Trophoblast cell (in vitro differentiated cells and primary cell): ENCODE measurements around the gene TRIM40.

ENCODE experiments used
- DNase-seq, 2 donors: peaks; one replicate each; pipeline ENCODE4 v3.0.0-alpha.2; 2016
- H2AFZ ChIP-seq: 2 replicates; pipeline ENCODE4 v1.6.1; 2013; ENCODE audit warnings: low read length, moderate library complexity, mild to moderate bottlenecking; ENCODE audit not compliant: insufficient read depth, poor library complexity
- H2AK5ac ChIP-seq: 2 replicates; pipeline ENCODE4 v1.6.1; 2013; ENCODE audit warnings: mild to moderate bottlenecking, low read length
- H2BK120ac ChIP-seq: 2 replicates; pipeline ENCODE4 v1.6.1; 2013; ENCODE audit warnings: low read length, mild to moderate bottlenecking, moderate library complexity; ENCODE audit not compliant: insufficient read depth, poor library complexity
- H2BK12ac ChIP-seq: 2 replicates; pipeline ENCODE4 v1.6.1; 2013; ENCODE audit warnings: mild to moderate bottlenecking, low read length, moderate library complexity
- H2BK5ac ChIP-seq: 2 replicates; pipeline ENCODE4 v1.6.1; 2013; ENCODE audit warnings: low read length, low read depth, moderate library complexity, mild to moderate bottlenecking; ENCODE audit not compliant: poor library complexity
- H3K14ac ChIP-seq: 2 replicates; pipeline ENCODE4 v1.6.1; 2013; ENCODE audit warnings: mild to moderate bottlenecking, low read length
- H3K18ac ChIP-seq: 2 replicates; pipeline ENCODE4 v1.6.1; 2013; ENCODE audit warnings: mild to moderate bottlenecking, low read length
- H3K23ac ChIP-seq: 2 replicates; pipeline ENCODE4 v1.6.1; 2013; ENCODE audit warnings: low read length
- H3K27ac ChIP-seq: 2 replicates; pipeline ENCODE4 v1.5.1; 2013; ENCODE audit warnings: low read depth, mild to moderate bottlenecking, inconsistent platforms, low read length, moderate library complexity
- H3K27me3 ChIP-seq: 2 replicates; pipeline ENCODE4 v1.6.1; 2013; ENCODE audit warnings: inconsistent platforms, mild to moderate bottlenecking, low read length, moderate library complexity; ENCODE audit not compliant: insufficient read depth
- H3K36me3 ChIP-seq, 2 experiments: 1 replicate in 1 of 2; 2 replicates in 1 of 2; pipeline ENCODE4 v1.6.1; 2013; ENCODE audit warnings: low read length in 2 of 2, mild to moderate bottlenecking in 2 of 2, moderate library complexity in 1 of 2; ENCODE audit not compliant: insufficient read depth in 2 of 2, control insufficient read depth in 1 of 2
- H3K4ac ChIP-seq: 2 replicates; pipeline ENCODE4 v1.6.1; 2013; ENCODE audit warnings: low read depth, mild to moderate bottlenecking, low read length, moderate library complexity
- H3K4me1 ChIP-seq, 2 experiments: 1 replicate in 1 of 2; 2 replicates in 1 of 2; pipeline ENCODE4 v1.6.1; 2013; ENCODE audit warnings: low read length in 2 of 2, mild to moderate bottlenecking in 2 of 2, moderate library complexity in 1 of 2; ENCODE audit not compliant: insufficient read depth in 2 of 2, control insufficient read depth in 1 of 2
- H3K4me2 ChIP-seq: 2 replicates; pipeline ENCODE4 v1.6.1; 2013; ENCODE audit warnings: inconsistent platforms, mild to moderate bottlenecking, low read length, moderate library complexity
- H3K4me3 ChIP-seq: 2 replicates; pipeline ENCODE4 v1.5.1; 2013; ENCODE audit warnings: mild to moderate bottlenecking, low read depth, low read length, inconsistent platforms
- H3K79me1 ChIP-seq: one replicate; pipeline ENCODE4 v1.6.1; 2013; ENCODE audit warnings: low read length
- H3K79me2 ChIP-seq: 2 replicates; pipeline ENCODE4 v1.6.1; 2013; ENCODE audit warnings: low read length, mild to moderate bottlenecking; ENCODE audit not compliant: control insufficient read depth, insufficient read depth, poor library complexity
- H3K9ac ChIP-seq: 2 replicates; pipeline ENCODE4 v1.6.1; 2013; ENCODE audit warnings: mild to moderate bottlenecking, low read length
- H3K9me3 ChIP-seq: 2 replicates; pipeline ENCODE4 v1.6.1; 2013; ENCODE audit warnings: low read depth, mild to moderate bottlenecking, control low read depth, inconsistent platforms, low read length; ENCODE audit not compliant: insufficient read depth
- H4K12ac ChIP-seq: 2 replicates; pipeline ENCODE4 v1.6.1; 2013; ENCODE audit warnings: low read depth, mild to moderate bottlenecking, low read length, moderate library complexity
- H4K8ac ChIP-seq: 2 replicates; pipeline ENCODE4 v1.6.1; 2013; ENCODE audit warnings: low read depth, mild to moderate bottlenecking, low read length, moderate library complexity
- H4K91ac ChIP-seq: one replicate; pipeline ENCODE4 v1.6.1; 2013; ENCODE audit warnings: low read depth, mild to moderate bottlenecking, low read length, moderate library complexity
- WGBS: extraction: QIAGEN DNeasy Blood & Tissue Kit; methylation state at CpG from one replicate; pipeline ENCODE4 v1.1.7; 2013; ENCODE audit warnings: missing lambda C conversion rate; ENCODE audit not compliant: insufficient read length, insufficient coverage; ENCODE audit errors: extremely low coverage; 5-methylcytosine and 5-hydroxymethylcytosine counted together

Gene TRIM40

DNA sequence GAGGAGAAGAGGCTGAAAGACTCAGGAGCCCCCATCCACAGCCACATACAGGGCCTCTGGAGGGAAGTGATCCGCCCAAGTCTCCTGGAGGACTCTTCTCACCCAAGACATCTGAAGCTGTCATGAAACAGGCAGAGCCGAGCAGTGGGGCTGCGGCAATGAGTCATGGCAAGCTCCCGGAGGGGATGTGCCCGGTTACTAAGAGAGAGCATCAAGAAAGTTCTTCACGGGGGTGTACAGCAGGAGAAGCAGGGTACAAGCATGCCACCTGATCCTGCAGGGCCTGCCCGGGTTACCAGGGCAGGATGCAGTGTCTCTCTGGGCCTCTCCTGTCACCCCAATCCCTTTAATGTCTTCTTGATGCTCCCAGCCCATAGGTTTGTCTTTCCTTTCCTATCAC lies 56.1 kb downstream of the TRIM40 start:
- H3K27ac ChIP-seq: no peak overlapping the region
- no peak overlapping the region for H2BK120ac ChIP-seq
- H3K27me3 ChIP-seq: no peaks in the 10 kb centered on the region
- H4K8ac ChIP-seq: no peak overlapping the region
- H3K4me1 ChIP-seq: no peaks in the 10 kb centered on the region
- no peak overlapping the region for H3K14ac ChIP-seq
- no peak overlapping the region for H3K4me3 ChIP-seq
- H4K12ac ChIP-seq: no peak overlapping the region
- no peaks in the 10 kb centered on the region for H3K79me1 ChIP-seq
- no peak overlapping the region for H2BK5ac ChIP-seq
- no peak overlapping the region for H3K23ac ChIP-seq
- H2AK5ac ChIP-seq: no peak overlapping the region
- H3K36me3 ChIP-seq: peaks cover 38 to 57% of the 10 kb centered on the region in 2 experiments
- no CpG with 5 or more reads among the region's 7 CpGs for whole genome bisulfite sequencing
- H3K9me3 ChIP-seq: peaks cover 1% of the 10 kb centered on the region
- no peak overlapping the region for H3K4me2 ChIP-seq
- DNase-seq: no peak
- H3K79me2 ChIP-seq: no peaks in the 10 kb centered on the region
- H3K18ac ChIP-seq: no peak overlapping the region
- H4K91ac ChIP-seq: no peak overlapping the region
- no peak overlapping the region for H2AFZ ChIP-seq
- no peak overlapping the region for H3K9ac ChIP-seq
- no peak overlapping the region for H3K4ac ChIP-seq
- H2BK12ac ChIP-seq: no peak overlapping the region

DNA sequence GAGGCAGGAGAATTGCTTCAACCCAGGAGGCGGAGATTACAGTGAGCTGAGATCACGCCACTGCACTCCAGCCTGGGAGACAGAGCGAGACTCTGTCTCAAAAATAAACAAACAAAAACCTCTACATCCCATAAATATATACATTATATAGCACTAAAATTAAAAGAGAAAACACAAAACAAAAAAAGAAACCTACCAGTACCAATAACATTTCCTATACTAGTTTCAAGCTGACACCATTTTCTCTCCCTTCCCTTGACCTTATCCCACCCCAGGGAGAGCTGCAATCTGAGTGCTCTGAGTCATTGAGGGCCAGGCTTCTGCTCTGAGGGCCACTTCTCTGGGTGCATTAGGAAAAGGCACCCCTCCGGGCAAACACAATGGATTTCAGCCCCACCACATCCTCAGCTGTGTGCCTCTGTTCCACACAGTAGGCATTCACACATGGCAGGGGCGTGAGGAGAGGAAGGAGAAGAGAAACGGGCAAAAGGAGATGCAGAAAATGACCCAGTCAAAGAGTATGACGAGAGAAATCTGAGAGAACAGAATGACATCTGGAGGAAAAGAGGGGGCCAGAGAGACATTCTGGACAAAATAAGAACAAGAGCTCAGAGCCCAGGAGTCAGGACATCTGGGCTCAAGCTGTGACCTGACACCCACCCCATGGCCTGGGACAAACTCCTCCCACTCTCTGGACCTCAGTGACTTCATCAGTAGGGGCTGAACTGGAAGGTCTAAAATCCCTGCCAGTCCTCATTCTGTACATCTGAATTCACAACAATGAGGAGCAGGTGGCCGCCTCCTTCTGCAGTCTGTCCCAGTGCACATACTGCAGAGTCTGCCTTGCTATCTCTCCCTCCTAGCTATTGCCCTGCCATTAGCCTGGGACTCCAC lies 59.1 kb downstream of the TRIM40 start:
- Histone ChIP-seq H2AFZ (no peak overlapping the region), H3K18ac (no peak overlapping the region), H3K79me1 (no peaks in the 10 kb centered on the region), H4K8ac (no peak overlapping the region), H3K36me3 (peaks cover 44 to 59% of the 10 kb centered on the region in 2 experiments), H3K27me3 (no peaks in the 10 kb centered on the region), H3K4ac (no peak overlapping the region), H3K4me1 (no peaks in the 10 kb centered on the region), H2BK120ac (no peak overlapping the region), H4K91ac (no peak overlapping the region), H2BK5ac (no peak overlapping the region), H3K27ac (no peak overlapping the region), H4K12ac (no peak overlapping the region), H3K4me3 (no peak overlapping the region), H3K9ac (no peak overlapping the region), H3K14ac (no peak overlapping the region), H2BK12ac (no peak overlapping the region), H3K4me2 (no peak overlapping the region), H3K23ac (no peak overlapping the region), H3K9me3 (peaks cover 1% of the 10 kb centered on the region), H3K79me2 (no peaks in the 10 kb centered on the region), H2AK5ac (no peak overlapping the region)
- DNase-seq: no peak
- WGBS: no CpG with 5 or more reads among the region's 8 CpGs

- Histone ChIP-seq H2BK120ac (no peak overlapping the region), H3K4me3 (no peak overlapping the region), H3K79me1 (no peaks in the 10 kb centered on the region), H3K18ac (no peak overlapping the region), H2AFZ (no peak overlapping the region), H2BK12ac (no peak overlapping the region), H3K36me3 (peaks cover 45 to 58% of the 10 kb centered on the region in 2 experiments), H3K27me3 (no peaks in the 10 kb centered on the region), H3K4ac (no peak overlapping the region), H3K27ac (no peak overlapping the region), H3K23ac (no peak overlapping the region), H3K14ac (no peak overlapping the region), H4K8ac (no peak overlapping the region), H3K79me2 (no peaks in the 10 kb centered on the region), H2BK5ac (no peak overlapping the region), H3K4me2 (no peak overlapping the region), H2AK5ac (no peak overlapping the region), H3K9me3 (peaks cover 1% of the 10 kb centered on the region), H4K12ac (no peak overlapping the region), H3K4me1 (no peaks in the 10 kb centered on the region), H3K9ac (no peak overlapping the region), H4K91ac (no peak overlapping the region)
- DNase-seq: no peak
- no CpG with 5 or more reads among the region's 1 CpG for WGBS
Observed at GRCh38 chr6:30195951-30196350, 60.0 kb downstream of the TRIM40 start.

GRCh38 chr6:30196376-30196775 lies 60.4 kb downstream of the TRIM40 start:
- Histone ChIP-seq H3K9ac (no peak overlapping the region), H3K23ac (no peak overlapping the region), H3K27me3 (no peaks in the 10 kb centered on the region), H2BK12ac (no peak overlapping the region), H4K12ac (no peak overlapping the region), H2BK5ac (no peak overlapping the region), H4K91ac (no peak overlapping the region), H3K4me1 (no peaks in the 10 kb centered on the region), H3K27ac (no peak overlapping the region), H3K4ac (no peak overlapping the region), H2BK120ac (no peak overlapping the region), H3K9me3 (peaks cover 1% of the 10 kb centered on the region), H3K4me2 (no peak overlapping the region), H3K79me2 (no peaks in the 10 kb centered on the region), H3K79me1 (no peaks in the 10 kb centered on the region), H4K8ac (no peak overlapping the region), H3K36me3 (peaks cover 45 to 56% of the 10 kb centered on the region in 2 experiments), H2AFZ (no peak overlapping the region), H2AK5ac (no peak overlapping the region), H3K18ac (no peak overlapping the region), H3K14ac (no peak overlapping the region), H3K4me3 (no peak overlapping the region)
- WGBS: no CpG with 5 or more reads among the region's 12 CpGs
- DNase-seq: no peak
